PC-9 (cell line): Measurements from ENCODE around the gene NUP85. TPM values are rescaled to one million over a fixed set of nuclear protein-coding genes. Genes with fewer than 3 reads are reported as not detected.

ENCODE experiments used
- BruUV-seq: library from RNA; stranded (reverse); fragments of 400-500 nt; replicated peaks from 2 replicates; lab custom pipeline; 2021; lab: Mats Ljungman, UMichigan
- CTCF ChIA-PET: fragments of 300-600 bp; sonication (Branson Sonifier 250); formaldehyde crosslinking; loops from one replicate; lab custom pipeline; 2022; ENCODE audit warnings: antibody characterized with exemption; lab: Charles Lee
- POLR2A ChIA-PET: fragments of 300-600 bp; sonication (Branson Sonifier 250); formaldehyde crosslinking; loops from one replicate; lab custom pipeline; 2022; ENCODE audit warnings: antibody characterized with exemption; ENCODE audit not compliant: unreplicated experiment; lab: Charles Lee
- DNase-seq, 2 experiments: peaks; one replicate each; pipeline versions ENCODE4 v3.0.0 to v3.0.0-alpha.2; 2015 to 2022; ENCODE audit warnings: mixed read lengths in 1 of 2
- H2AFZ ChIP-seq: fragments of 200-600 bp; sonication (generic); 2 replicates; pipeline ENCODE4 v1.8.1; 2017; ENCODE audit warnings: antibody characterized with exemption
- H3F3A ChIP-seq: fragments of 200-600 bp; sonication (generic); 2 replicates; pipeline ENCODE4 v1.8.1; 2017; ENCODE audit warnings: antibody characterized with exemption, mild to moderate bottlenecking, low read depth; ENCODE audit not compliant: insufficient read depth
- H3K27ac ChIP-seq: fragments of 200-600 bp; sonication (generic); 2 replicates; pipeline ENCODE4 v1.6.1; 2016; ENCODE audit warnings: mixed run types
- H3K27me3 ChIP-seq: fragments of 200-600 bp; sonication (generic); 2 replicates; pipeline ENCODE4 v1.6.1; 2016; ENCODE audit warnings: low read depth, mixed run types; ENCODE audit not compliant: insufficient read depth
- H3K36me3 ChIP-seq: fragments of 200-600 bp; sonication (generic); 2 replicates; pipeline ENCODE4 v1.6.1; 2016; ENCODE audit warnings: low read depth, mixed run types
- H3K4me1 ChIP-seq: fragments of 200-600 bp; sonication (generic); replicated peaks from 2 replicates; pipeline ENCODE4 v1.6.1; 2016; ENCODE audit warnings: mixed run types; ENCODE audit not compliant: insufficient read depth
- H3K4me2 ChIP-seq: fragments of 200-600 bp; sonication (generic); 2 replicates; pipeline ENCODE4 v1.6.1; 2017; ENCODE audit warnings: mixed run types
- H3K4me3 ChIP-seq: fragments of 200-600 bp; sonication (generic); 2 replicates; pipeline ENCODE4 v1.6.1; 2016; ENCODE audit warnings: mixed run types
- H3K79me2 ChIP-seq: fragments of 200-600 bp; sonication (generic); 2 replicates; pipeline ENCODE4 v1.6.1; 2017; ENCODE audit warnings: low read depth, mixed run types
- H3K9me2 ChIP-seq: fragments of 200-600 bp; sonication (generic); 2 replicates; pipeline ENCODE4 v1.8.1; 2017; ENCODE audit warnings: mild to moderate bottlenecking; ENCODE audit not compliant: insufficient read depth
- H3K9me3 ChIP-seq: fragments of 200-600 bp; sonication (generic); 2 replicates; pipeline ENCODE4 v1.8.1; 2016; ENCODE audit warnings: low read depth; ENCODE audit not compliant: insufficient read depth
- H4K20me1 ChIP-seq: fragments of 200-600 bp; sonication (generic); 2 replicates; pipeline ENCODE4 v1.8.1; 2017; ENCODE audit not compliant: insufficient read depth
- EZH2 ChIP-seq: fragments of 200-600 bp; sonication (generic); IDR thresholded peaks from 2 replicates; pipeline ENCODE4 v1.8.0; 2017; ENCODE audit warnings: antibody characterized with exemption, low read depth
- intact Hi-C: fragments of 100-400 bp; cut with micrococcal nuclease; formaldehyde crosslinking; loops from one replicate; pipeline ENCODE4 v1.10.0; 2022; ENCODE audit not compliant: unreplicated experiment
- total RNA-seq: library from RNA; stranded (reverse); gene quantifications from 2 replicates; pipeline ENCODE4 v1.2.3, GENCODE V29; 2021
- TF ChIP-seq, protein P1 (sequence below): fragments of 200-600 bp; sonication (generic); conservative IDR thresholded peaks from 2 replicates; pipeline ENCODE4 v1.6.1; 2017; ENCODE audit warnings: mixed run types, antibody characterized with exemption, mild to moderate bottlenecking, moderate library complexity

Gene NUP85
- total RNA-seq, 1 experiment from 2014 or later = 73.1 TPM

- no peak for DNase-seq
- H3K27ac ChIP-seq = peak overlapping the region; percentile 88
- H3K79me2 ChIP-seq = peaks cover 55% of the 10 kb centered on the region
- H3K4me1 ChIP-seq = peaks cover 21% of the 10 kb centered on the region
- H2AFZ ChIP-seq = peak overlapping the region; percentile 85
- ChIA-PET POLR2A (interaction anchor here (0.6 kb wide), 3 partner anchors 10 to 519 kb away, joined by 3 to 8 read pairs (median 3); no protein-coding TSS in a partner anchor), CTCF (interaction anchor here (0.5 to 2.0 kb wide), 3 partner anchors 9 to 718 kb away, joined by 3 to 8 read pairs (median 3); partner anchors contain the start of gene MIF4GD)
- intact Hi-C loops = loop anchor here (10.0 kb wide), 1 partner anchor 253 kb away; the partner anchor contains the start of genes CASKIN2 and TSEN54
- H3K4me2 ChIP-seq = peak overlapping the region; percentile 99
- peaks cover 14% of the 10 kb centered on the region; the same call in 1 of the 2 replicates for H3F3A ChIP-seq
- H3K9me2 ChIP-seq = no peaks in the 10 kb centered on the region
- H3K36me3 ChIP-seq = 0 out of 2 replicates have a peak, but pooled peaks cover 7% of the 10 kb centered on the region
- no peak for TF ChIP-seq EZH2
- TF ChIP-seq, protein P1, sequence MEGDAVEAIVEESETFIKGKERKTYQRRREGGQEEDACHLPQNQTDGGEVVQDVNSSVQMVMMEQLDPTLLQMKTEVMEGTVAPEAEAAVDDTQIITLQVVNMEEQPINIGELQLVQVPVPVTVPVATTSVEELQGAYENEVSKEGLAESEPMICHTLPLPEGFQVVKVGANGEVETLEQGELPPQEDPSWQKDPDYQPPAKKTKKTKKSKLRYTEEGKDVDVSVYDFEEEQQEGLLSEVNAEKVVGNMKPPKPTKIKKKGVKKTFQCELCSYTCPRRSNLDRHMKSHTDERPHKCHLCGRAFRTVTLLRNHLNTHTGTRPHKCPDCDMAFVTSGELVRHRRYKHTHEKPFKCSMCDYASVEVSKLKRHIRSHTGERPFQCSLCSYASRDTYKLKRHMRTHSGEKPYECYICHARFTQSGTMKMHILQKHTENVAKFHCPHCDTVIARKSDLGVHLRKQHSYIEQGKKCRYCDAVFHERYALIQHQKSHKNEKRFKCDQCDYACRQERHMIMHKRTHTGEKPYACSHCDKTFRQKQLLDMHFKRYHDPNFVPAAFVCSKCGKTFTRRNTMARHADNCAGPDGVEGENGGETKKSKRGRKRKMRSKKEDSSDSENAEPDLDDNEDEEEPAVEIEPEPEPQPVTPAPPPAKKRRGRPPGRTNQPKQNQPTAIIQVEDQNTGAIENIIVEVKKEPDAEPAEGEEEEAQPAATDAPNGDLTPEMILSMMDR = no peak
- H3K4me3 ChIP-seq = peak overlapping the region; percentile 86
- BruUV-seq = TSS peak; percentile 70
- peaks cover 12% of the 10 kb centered on the region; the same call in 1 of the 2 replicates for H4K20me1 ChIP-seq
- no peaks in the 10 kb centered on the region for H3K9me3 ChIP-seq
- no peaks in the 10 kb centered on the region for H3K27me3 ChIP-seq
Observed at GRCh38 chr17:75262112-75262606, 56.7 kb downstream of the NUP85 start.

- no peak for DNase-seq
- Histone ChIP-seq H3F3A (peaks cover 18% of the 10 kb centered on the region; the same call in 1 of the 2 replicates), H3K9me2 (no peaks in the 10 kb centered on the region), H3K4me2 (peak overlapping the region; percentile 99), H3K4me3 (peak overlapping the region; percentile 86; the same call in 1 of the 2 replicates), H3K27me3 (no peaks in the 10 kb centered on the region), H3K36me3 (0 out of 2 replicates have a peak, but pooled peaks cover 7% of the 10 kb centered on the region), H3K79me2 (peaks cover 47% of the 10 kb centered on the region), H4K20me1 (peaks cover 12% of the 10 kb centered on the region; the same call in 1 of the 2 replicates), H3K9me3 (no peaks in the 10 kb centered on the region), H3K27ac (no peak overlapping the region), H2AFZ (no peak overlapping the region), H3K4me1 (peaks cover 21% of the 10 kb centered on the region)
- ChIA-PET CTCF (interaction anchor here (0.5 to 2.0 kb wide), 5 partner anchors 8 to 213 kb away, joined by 3 to 8 read pairs (median 4); partner anchors contain the start of genes MIF4GD and SLC25A19), POLR2A (no interaction called here)
- intact Hi-C loops = loop anchor here (10.0 kb wide), 1 partner anchor 252 kb away; the partner anchor contains the start of genes CASKIN2 and TSEN54
- no peak for TF ChIP-seq EZH2
- TF ChIP-seq, protein P1 = no peak
- no TSS peak for BruUV-seq
Observed at GRCh38 chr17:75263055-75263454, 57.6 kb downstream of the NUP85 start.

DNA sequence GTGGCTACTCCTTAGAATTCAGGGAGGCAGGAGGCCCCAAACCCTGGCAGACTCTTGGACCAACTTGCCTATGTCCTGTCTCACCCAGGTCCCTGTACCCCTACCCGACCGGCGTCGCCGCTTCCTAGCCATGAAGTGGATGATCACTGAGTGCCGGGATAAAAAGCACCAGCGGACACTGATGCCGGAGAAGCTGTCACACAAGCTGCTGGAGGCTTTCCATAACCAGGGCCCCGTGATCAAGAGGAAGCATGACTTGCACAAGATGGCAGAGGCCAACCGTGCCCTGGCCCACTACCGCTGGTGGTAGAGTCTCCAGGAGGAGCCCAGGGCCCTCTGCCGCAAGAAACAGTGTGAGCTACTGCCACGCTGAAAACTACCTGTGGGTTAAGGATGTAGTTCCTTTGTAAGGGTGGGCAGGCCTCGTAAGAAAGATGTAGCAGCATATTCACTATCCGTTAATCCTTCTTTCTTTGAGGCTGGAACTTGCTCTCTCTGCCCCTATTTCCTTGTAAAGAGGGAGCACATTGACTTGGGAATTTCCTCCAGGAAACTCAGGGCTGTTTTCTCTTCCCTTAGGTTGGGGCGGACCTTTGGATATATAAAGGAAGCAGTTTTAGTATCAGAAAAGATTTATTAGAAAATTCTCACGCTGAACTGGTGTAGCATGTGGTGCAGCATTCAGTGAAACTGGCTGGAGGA lies 60.3 kb downstream of the NUP85 start:
- TF ChIP-seq, protein P1 = no peak
- no peak for TF ChIP-seq EZH2
- Histone ChIP-seq H3K27me3 (no peaks in the 10 kb centered on the region), H3K27ac (no peak overlapping the region), H4K20me1 (no peaks in the 10 kb centered on the region), H3K4me1 (peaks cover 7% of the 10 kb centered on the region; the same call in 1 of the 2 replicates), H3K79me2 (peaks cover 20% of the 10 kb centered on the region), H3F3A (peaks cover 38% of the 10 kb centered on the region; the same call in 1 of the 2 replicates), H3K4me2 (no peak overlapping the region), H3K36me3 (0 out of 2 replicates have a peak, but pooled peaks cover 7% of the 10 kb centered on the region), H3K9me2 (no peaks in the 10 kb centered on the region), H3K4me3 (no peak overlapping the region), H3K9me3 (no peaks in the 10 kb centered on the region), H2AFZ (no peak overlapping the region)
- intact Hi-C loops = loop anchor here (10.0 kb wide), 1 partner anchor 249 kb away; the partner anchor contains the start of genes CASKIN2 and TSEN54
- DNase-seq = no peak
- CTCF ChIA-PET = no interaction called here
- no TSS peak for BruUV-seq
- POLR2A ChIA-PET = interaction anchor here (0.6 kb wide), 1 partner anchor 17 kb away, joined by 7 read pairs; no protein-coding TSS in a partner anchor
